HepG2 (cell line): Measurements from ENCODE around the gene IFI35. TPM values are rescaled to one million over a fixed set of nuclear protein-coding genes. Genes with fewer than 3 reads are reported as not detected.
A peak's percentile ranks its signal among the peaks of the same experiment; 100 is the strongest.

Experiments used
- BORCS8-MEF2B ChIP-seq: sonication (generic); formaldehyde crosslinking; IDR thresholded peaks from 2 replicates; pipeline ENCODE4 v1.8.0; 2022; ENCODE audit warnings: mild to moderate bottlenecking, missing genetic modification reagents
- CC2D1A ChIP-seq: sonication (generic); formaldehyde crosslinking; IDR thresholded peaks from 2 replicates; pipeline ENCODE4 v1.8.1; 2023; ENCODE audit warnings: mild to moderate bottlenecking, missing genetic modification reagents
- ELF3 ChIP-seq: IDR thresholded peaks from 2 replicates; pipeline ENCODE4 v1.6.1; 2016; ENCODE audit warnings: missing genetic modification reagents, missing compliant biosample characterization
- MIER2 ChIP-seq: IDR thresholded peaks from 2 replicates; pipeline ENCODE4 v1.6.1; 2016; ENCODE audit warnings: missing biosample characterization, missing genetic modification reagents
- PHF8 ChIP-seq: sonication (generic); formaldehyde crosslinking; IDR thresholded peaks from 2 replicates; pipeline ENCODE4 v1.5.0; 2020; ENCODE audit warnings: missing genetic modification reagents
- RORA ChIP-seq: sonication (generic); formaldehyde crosslinking; IDR thresholded peaks from 2 replicates; pipeline ENCODE4 v1.5.0; 2020; ENCODE audit warnings: mild to moderate bottlenecking, missing genetic modification reagents, moderate library complexity
- SRF ChIP-seq: IDR thresholded peaks from 2 replicates; pipeline ENCODE4 v1.6.1; 2011; ENCODE audit warnings: mild to moderate bottlenecking, low read depth, low read length, moderate library complexity
- ZNF232 ChIP-seq: sonication (generic); formaldehyde crosslinking; IDR thresholded peaks from 2 replicates; pipeline ENCODE4 v1.4.0; 2020; ENCODE audit warnings: missing genetic modification reagents, borderline replicate concordance
- ZNF292 ChIP-seq: sonication (generic); formaldehyde crosslinking; IDR thresholded peaks from 2 replicates; pipeline ENCODE4 v1.8.1; 2022; ENCODE audit warnings: mild to moderate bottlenecking, low read depth, missing genetic modification reagents, borderline replicate concordance
- ZNF33B ChIP-seq: sonication (generic); formaldehyde crosslinking; IDR thresholded peaks from 2 replicates; pipeline ENCODE4 v1.5.1; 2020; ENCODE audit warnings: mild to moderate bottlenecking, missing genetic modification reagents
- ZNF441 ChIP-seq: sonication (generic); formaldehyde crosslinking; IDR thresholded peaks from 2 replicates; pipeline ENCODE4 v1.7.0; 2021; ENCODE audit warnings: missing genetic modification reagents, borderline replicate concordance
- ZNF501 ChIP-seq: sonication (generic); formaldehyde crosslinking; IDR thresholded peaks from 2 replicates; pipeline ENCODE4 v1.5.1; 2020; ENCODE audit warnings: mild to moderate bottlenecking, moderate library complexity, missing genetic modification reagents
- ZNF660 ChIP-seq: sonication (generic); formaldehyde crosslinking; IDR thresholded peaks from 2 replicates; pipeline ENCODE4 v1.5.1; 2020; ENCODE audit warnings: mild to moderate bottlenecking, low read depth, missing genetic modification reagents, borderline replicate concordance
- polyA plus RNA-seq, 8 experiments: library from polyadenylated mRNA; depleted of rRNA in 3 of 8; stranded (reverse) in 7 of 8; unstranded in 1 of 8; fragments of >200 nt; fragmentation: Illumina TruSeq in 4 of 8; extraction: Trizol in 4 of 8; gene quantifications; 2 replicates each; pipeline versions ENCODE4 v1.2.1 to v1.2.3, GENCODE V29; 2011 to 2016; ENCODE audit warnings: low read depth in 4 of 8, missing spikeins in 1 of 8, mixed read lengths in 1 of 8; ENCODE audit not compliant: insufficient read depth in 1 of 8
- total RNA-seq, 5 experiments: library from RNA; depleted of rRNA; stranded (reverse); fragments of >200 nt; fragmentation: Illumina TruSeq; extraction: Trizol; gene quantifications; 2 replicates each; pipeline ENCODE4 v1.2.3, GENCODE V29; 2016; ENCODE audit warnings: low read depth in 1 of 5
- TF ChIP-seq, protein P1 (sequence below): sonication (generic); formaldehyde crosslinking; IDR thresholded peaks from 2 replicates; pipeline ENCODE4 v1.8.1; 2023; ENCODE audit warnings: missing genetic modification reagents, mild to moderate bottlenecking, borderline replicate concordance
- TF ChIP-seq, protein P2 (sequence below): sonication (generic); formaldehyde crosslinking; IDR thresholded peaks from 2 replicates; pipeline ENCODE4 v1.8.0; 2023; ENCODE audit warnings: mild to moderate bottlenecking, missing genetic modification reagents
- TF ChIP-seq, protein P3 (sequence below), 2 experiments: sonication (generic) in 1 of 2; formaldehyde crosslinking in 1 of 2; IDR thresholded peaks; 2 replicates each; pipeline versions ENCODE4 v1.6.1 to v1.9.0; 2014 to 2022; ENCODE audit warnings: antibody characterized with exemption in 1 of 2, borderline replicate concordance in 1 of 2, inconsistent platforms in 1 of 2, low read depth in 1 of 2, missing genetic modification reagents in 1 of 2
- TF ChIP-seq, protein P4 (sequence below): sonication (generic); formaldehyde crosslinking; IDR thresholded peaks from 2 replicates; pipeline ENCODE4 v1.5.0; 2020; ENCODE audit warnings: mild to moderate bottlenecking, missing genetic modification reagents, moderate library complexity
- TF ChIP-seq, protein P5 (sequence below): sonication (generic); formaldehyde crosslinking; IDR thresholded peaks from 2 replicates; pipeline ENCODE4 v1.8.1; 2022; ENCODE audit warnings: mild to moderate bottlenecking, missing genetic modification reagents

Gene IFI35
- total and polyA plus RNA-seq, 2 of the 13 experiments (the other 11 are each of a cell fraction or from before 2014, with no cell fraction given) = 28.9 to 38.1 TPM

DNA sequence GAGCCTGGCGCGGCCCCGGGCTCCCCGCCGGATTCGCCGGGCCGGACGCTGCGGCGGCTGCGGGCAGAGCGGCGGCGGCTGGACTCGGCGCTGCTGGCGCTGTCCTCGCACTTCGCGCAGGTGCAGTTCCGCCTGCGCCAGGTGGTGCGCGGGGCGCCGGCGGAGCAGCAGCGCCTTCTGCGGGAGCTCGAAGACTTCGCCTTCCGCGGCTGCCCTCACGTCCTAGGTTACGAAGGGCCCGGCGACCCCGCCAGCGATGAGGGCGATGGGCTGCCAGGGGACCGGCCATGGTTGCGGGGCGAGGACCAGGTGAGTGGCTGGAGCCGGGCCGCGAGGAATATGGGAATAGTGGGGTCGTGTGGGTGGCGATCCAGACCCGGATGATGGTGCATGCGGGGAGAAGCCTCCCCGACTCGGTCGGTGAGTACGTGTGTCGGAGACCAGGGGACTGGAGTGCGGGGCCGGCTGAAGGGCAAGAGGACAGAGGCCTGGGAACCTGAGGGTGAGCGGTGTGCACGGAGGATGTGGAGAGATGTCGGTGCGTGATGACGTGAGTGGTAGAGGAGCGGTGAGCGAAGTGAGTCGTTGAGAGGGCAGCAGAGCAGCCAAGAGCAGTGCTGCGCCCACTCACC is 25.7 kb upstream of the IFI35 start (continued):
- TF ChIP-seq ZNF232 (CRISPR knock-in tag) (no peak), ELF3 (CRISPR knock-in tag) (no peak; the same call in 1 of the 2 replicates), ZNF33B (CRISPR knock-in tag) (peak; percentile 94; the same call in 1 of the 2 replicates), MIER2 (CRISPR knock-in tag) (no peak), PHF8 (peak; percentile 61; the same call in 1 of the 2 replicates), ZNF660 (no peak), SRF (no peak), CC2D1A (CRISPR knock-in tag) (no peak), ZNF501 (CRISPR knock-in tag) (peak; percentile 38; the same call in 1 of the 2 replicates), ZNF441 (CRISPR knock-in tag) (peak; percentile 83; the same call in 1 of the 2 replicates), ZNF292 (CRISPR knock-in tag) (0 out of 2 replicates have a peak, but pooled peaks have one; percentile 43), RORA (CRISPR knock-in tag) (no peak), BORCS8-MEF2B (CRISPR knock-in tag) (no peak)
- TF ChIP-seq, protein P1, sequence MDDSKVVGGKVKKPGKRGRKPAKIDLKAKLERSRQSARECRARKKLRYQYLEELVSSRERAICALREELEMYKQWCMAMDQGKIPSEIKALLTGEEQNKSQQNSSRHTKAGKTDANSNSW (CRISPR knock-in tag) = peak; percentile 94; the same call in 1 of the 2 replicates
- TF ChIP-seq, protein P2, sequence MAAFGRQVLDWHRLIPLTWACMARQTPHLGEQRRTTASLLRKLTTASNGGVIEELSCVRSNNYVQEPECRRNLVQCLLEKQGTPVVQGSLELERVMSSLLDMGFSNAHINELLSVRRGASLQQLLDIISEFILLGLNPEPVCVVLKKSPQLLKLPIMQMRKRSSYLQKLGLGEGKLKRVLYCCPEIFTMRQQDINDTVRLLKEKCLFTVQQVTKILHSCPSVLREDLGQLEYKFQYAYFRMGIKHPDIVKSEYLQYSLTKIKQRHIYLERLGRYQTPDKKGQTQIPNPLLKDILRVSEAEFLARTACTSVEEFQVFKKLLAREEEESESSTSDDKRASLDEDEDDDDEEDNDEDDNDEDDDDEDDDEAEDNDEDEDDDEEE (CRISPR knock-in tag) = peak; percentile 73
- TF ChIP-seq, protein P3, sequence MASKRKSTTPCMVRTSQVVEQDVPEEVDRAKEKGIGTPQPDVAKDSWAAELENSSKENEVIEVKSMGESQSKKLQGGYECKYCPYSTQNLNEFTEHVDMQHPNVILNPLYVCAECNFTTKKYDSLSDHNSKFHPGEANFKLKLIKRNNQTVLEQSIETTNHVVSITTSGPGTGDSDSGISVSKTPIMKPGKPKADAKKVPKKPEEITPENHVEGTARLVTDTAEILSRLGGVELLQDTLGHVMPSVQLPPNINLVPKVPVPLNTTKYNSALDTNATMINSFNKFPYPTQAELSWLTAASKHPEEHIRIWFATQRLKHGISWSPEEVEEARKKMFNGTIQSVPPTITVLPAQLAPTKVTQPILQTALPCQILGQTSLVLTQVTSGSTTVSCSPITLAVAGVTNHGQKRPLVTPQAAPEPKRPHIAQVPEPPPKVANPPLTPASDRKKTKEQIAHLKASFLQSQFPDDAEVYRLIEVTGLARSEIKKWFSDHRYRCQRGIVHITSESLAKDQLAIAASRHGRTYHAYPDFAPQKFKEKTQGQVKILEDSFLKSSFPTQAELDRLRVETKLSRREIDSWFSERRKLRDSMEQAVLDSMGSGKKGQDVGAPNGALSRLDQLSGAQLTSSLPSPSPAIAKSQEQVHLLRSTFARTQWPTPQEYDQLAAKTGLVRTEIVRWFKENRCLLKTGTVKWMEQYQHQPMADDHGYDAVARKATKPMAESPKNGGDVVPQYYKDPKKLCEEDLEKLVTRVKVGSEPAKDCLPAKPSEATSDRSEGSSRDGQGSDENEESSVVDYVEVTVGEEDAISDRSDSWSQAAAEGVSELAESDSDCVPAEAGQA (IDR thresholded peaks at IDR 0.05; ENCODE audit: low read depth) = no peak
- TF ChIP-seq, protein P3 (CRISPR knock-in tag; IDR thresholded peaks at IDR 0.05; ENCODE audit: borderline replicate concordance) = no peak
- TF ChIP-seq, protein P4, sequence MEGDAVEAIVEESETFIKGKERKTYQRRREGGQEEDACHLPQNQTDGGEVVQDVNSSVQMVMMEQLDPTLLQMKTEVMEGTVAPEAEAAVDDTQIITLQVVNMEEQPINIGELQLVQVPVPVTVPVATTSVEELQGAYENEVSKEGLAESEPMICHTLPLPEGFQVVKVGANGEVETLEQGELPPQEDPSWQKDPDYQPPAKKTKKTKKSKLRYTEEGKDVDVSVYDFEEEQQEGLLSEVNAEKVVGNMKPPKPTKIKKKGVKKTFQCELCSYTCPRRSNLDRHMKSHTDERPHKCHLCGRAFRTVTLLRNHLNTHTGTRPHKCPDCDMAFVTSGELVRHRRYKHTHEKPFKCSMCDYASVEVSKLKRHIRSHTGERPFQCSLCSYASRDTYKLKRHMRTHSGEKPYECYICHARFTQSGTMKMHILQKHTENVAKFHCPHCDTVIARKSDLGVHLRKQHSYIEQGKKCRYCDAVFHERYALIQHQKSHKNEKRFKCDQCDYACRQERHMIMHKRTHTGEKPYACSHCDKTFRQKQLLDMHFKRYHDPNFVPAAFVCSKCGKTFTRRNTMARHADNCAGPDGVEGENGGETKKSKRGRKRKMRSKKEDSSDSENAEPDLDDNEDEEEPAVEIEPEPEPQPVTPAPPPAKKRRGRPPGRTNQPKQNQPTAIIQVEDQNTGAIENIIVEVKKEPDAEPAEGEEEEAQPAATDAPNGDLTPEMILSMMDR (CRISPR knock-in tag) = peak; percentile 72
- TF ChIP-seq, protein P5, sequence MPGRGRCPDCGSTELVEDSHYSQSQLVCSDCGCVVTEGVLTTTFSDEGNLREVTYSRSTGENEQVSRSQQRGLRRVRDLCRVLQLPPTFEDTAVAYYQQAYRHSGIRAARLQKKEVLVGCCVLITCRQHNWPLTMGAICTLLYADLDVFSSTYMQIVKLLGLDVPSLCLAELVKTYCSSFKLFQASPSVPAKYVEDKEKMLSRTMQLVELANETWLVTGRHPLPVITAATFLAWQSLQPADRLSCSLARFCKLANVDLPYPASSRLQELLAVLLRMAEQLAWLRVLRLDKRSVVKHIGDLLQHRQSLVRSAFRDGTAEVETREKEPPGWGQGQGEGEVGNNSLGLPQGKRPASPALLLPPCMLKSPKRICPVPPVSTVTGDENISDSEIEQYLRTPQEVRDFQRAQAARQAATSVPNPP (CRISPR knock-in tag) = no peak
